ENCODE data around the gene RSPO3. TPM values are rescaled to one million over a fixed set of nuclear protein-coding genes. Genes with fewer than 3 reads are reported as not detected.

RSPO3 gene
- total RNA-seq, 5 donors from 2014 or later (not counting 1 experiment from before 2014, with no cell fraction given), result not detected

DNA sequence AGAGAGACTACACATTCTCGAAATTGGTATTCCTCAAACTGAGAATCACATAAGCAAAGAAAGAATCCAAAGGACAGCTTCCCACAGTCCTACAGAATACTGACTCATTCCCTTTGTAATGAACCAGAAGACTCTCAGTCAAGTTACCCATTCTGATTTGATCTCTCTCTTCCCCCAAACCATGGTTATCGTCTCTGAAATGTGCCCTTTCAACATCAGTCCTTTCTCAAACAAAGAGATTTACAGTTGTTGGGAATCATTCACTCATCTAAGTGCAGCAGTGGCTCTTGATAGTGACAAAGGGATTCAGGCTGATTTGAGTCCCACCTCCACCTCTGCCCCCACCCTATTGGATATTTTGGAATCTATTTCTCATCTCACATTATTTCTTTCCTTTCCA is 15.0 kb upstream of the RSPO3 start:
- Histone ChIP-seq H3K36me3 (ENCODE audit: control insufficient read depth in 2 of 2, extremely low read depth in 1 of 2, insufficient read depth in 1 of 2, low read length in 1 of 2) (no peaks in the 10 kb centered on the region), H3K27ac (ENCODE audit: low read length) (no peak overlapping the region), H3K4me1 (ENCODE audit: control insufficient read depth in 1 of 2, extremely low read depth in 1 of 2, insufficient read depth in 2 of 2, low read length in 2 of 2) (no peaks in the 10 kb centered on the region), H3K9me3 (no peaks in the 10 kb centered on the region), H3K4me3 (ENCODE audit: control insufficient read depth in 1 of 2, extremely low read depth in 1 of 2, low read length in 1 of 2) (no peak overlapping the region), H3K27me3 (replicated peaks in 1 of 2; ENCODE audit: control insufficient read depth in 2 of 2, extremely low read depth in 1 of 2, insufficient read depth in 2 of 2, low read length in 1 of 2) (no peaks in the 10 kb centered on the region)
- POLR2A ChIA-PET, result no interaction called here
- Mint-ChIP-seq H3K27me3 (peaks cover 6 to 17% of the 10 kb centered on the region in 2 donors), H3K4me1 (no peaks in the 10 kb centered on the region), H3K36me3 (no peaks in the 10 kb centered on the region), H3K9me3 (no peaks in the 10 kb centered on the region), H3K4me3 (no peak overlapping the region), H3K27ac (no peak overlapping the region)
- ATAC-seq (replicated peaks in 1 of 4), result no peak
- CTCF ChIA-PET, result no interaction called here
- WGBS (ENCODE audit: insufficient coverage), result no CpG with 5 or more reads among the region's 2 CpGs
- no peak for DNase-seq

DNA sequence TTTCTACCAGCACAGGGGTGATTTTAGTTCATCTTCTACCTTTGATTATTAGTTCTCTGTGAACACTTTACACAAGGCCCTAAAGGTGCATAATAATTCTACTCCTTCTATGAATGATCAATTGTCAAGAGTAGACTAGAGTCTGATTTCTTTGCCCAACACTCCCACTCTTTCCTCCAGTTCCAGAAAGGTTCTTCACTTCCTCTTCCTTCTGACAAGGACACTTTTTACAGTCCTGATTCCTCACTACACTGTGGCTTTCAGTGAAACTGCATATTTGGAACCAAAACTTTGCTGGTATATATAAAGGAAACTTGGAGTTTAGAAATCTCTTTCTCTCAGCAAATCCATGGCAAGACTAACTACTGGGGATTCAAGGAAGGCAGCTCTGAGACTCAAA is 10.6 kb upstream of the RSPO3 start:
- H3K27me3 ChIP-seq (replicated peaks in 1 of 2; ENCODE audit: control insufficient read depth in 2 of 2, extremely low read depth in 1 of 2, insufficient read depth in 2 of 2, low read length in 1 of 2), result peaks cover 0 to 5% of the 10 kb centered on the region in 2 experiments
- no peaks in the 10 kb centered on the region for H3K4me1 ChIP-seq (ENCODE audit: control insufficient read depth in 1 of 2, extremely low read depth in 1 of 2, insufficient read depth in 2 of 2, low read length in 2 of 2)
- no peaks in the 10 kb centered on the region for H3K9me3 ChIP-seq
- no peak overlapping the region for H3K4me3 ChIP-seq (ENCODE audit: control insufficient read depth in 1 of 2, extremely low read depth in 1 of 2, low read length in 1 of 2)
- no peak for ATAC-seq (replicated peaks in 1 of 4)
- no peaks in the 10 kb centered on the region for H3K36me3 Mint-ChIP-seq
- H3K4me1 Mint-ChIP-seq, result no peaks in the 10 kb centered on the region
- POLR2A ChIA-PET, result no interaction called here
- DNase-seq, result no peak
- no peak overlapping the region for H3K27ac ChIP-seq (ENCODE audit: low read length)
- no peak overlapping the region for H3K4me3 Mint-ChIP-seq
- H3K36me3 ChIP-seq (ENCODE audit: control insufficient read depth in 2 of 2, extremely low read depth in 1 of 2, insufficient read depth in 1 of 2, low read length in 1 of 2), result no peaks in the 10 kb centered on the region
- H3K27me3 Mint-ChIP-seq, result peaks cover 7 to 19% of the 10 kb centered on the region in 2 donors
- CTCF ChIA-PET, result no interaction called here
- H3K27ac Mint-ChIP-seq, result no peak overlapping the region
- no peaks in the 10 kb centered on the region for H3K9me3 Mint-ChIP-seq

DNA sequence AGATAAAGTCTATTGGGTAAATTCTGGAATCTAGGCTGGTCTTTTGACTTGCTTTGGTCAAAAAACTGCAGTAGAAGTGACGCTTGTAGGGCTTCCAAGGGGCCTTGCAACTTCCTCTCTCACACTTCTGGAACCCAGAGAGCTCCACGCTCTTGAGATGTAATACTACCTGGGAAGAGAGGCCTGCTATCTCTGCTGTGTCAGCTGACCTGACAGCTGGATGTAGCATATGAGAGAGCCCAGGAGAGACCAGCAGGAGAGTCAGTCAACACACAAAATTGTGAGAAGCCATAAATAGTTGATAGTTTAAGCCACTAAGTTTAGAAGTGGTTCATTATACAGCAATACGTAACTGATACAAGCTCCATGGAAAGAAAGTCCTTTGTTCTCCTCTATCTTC is 7.8 kb upstream of the RSPO3 start:
- no peaks in the 10 kb centered on the region for H3K36me3 Mint-ChIP-seq
- H3K4me3 Mint-ChIP-seq, result no peak overlapping the region
- Histone ChIP-seq H3K4me1 (ENCODE audit: control insufficient read depth in 1 of 2, extremely low read depth in 1 of 2, insufficient read depth in 2 of 2, low read length in 2 of 2) (no peaks in the 10 kb centered on the region), H3K4me3 (ENCODE audit: control insufficient read depth in 1 of 2, extremely low read depth in 1 of 2, low read length in 1 of 2) (no peak overlapping the region), H3K27me3 (replicated peaks in 1 of 2; ENCODE audit: control insufficient read depth in 2 of 2, extremely low read depth in 1 of 2, insufficient read depth in 2 of 2, low read length in 1 of 2) (peaks cover under 1 to 5% of the 10 kb centered on the region in 2 experiments), H3K9me3 (no peaks in the 10 kb centered on the region), H3K36me3 (ENCODE audit: control insufficient read depth in 2 of 2, extremely low read depth in 1 of 2, insufficient read depth in 1 of 2, low read length in 1 of 2) (no peaks in the 10 kb centered on the region), H3K27ac (ENCODE audit: low read length) (no peak overlapping the region)
- H3K4me1 Mint-ChIP-seq, result no peaks in the 10 kb centered on the region
- POLR2A ChIA-PET, result no interaction called here
- DNase-seq, result no peak
- H3K27ac Mint-ChIP-seq, result no peak overlapping the region
- WGBS (ENCODE audit: insufficient coverage), result no CpG with 5 or more reads among the region's 3 CpGs
- H3K9me3 Mint-ChIP-seq, result no peaks in the 10 kb centered on the region
- CTCF ChIA-PET, result no interaction called here
- peaks cover 12 to 29% of the 10 kb centered on the region in 2 donors for H3K27me3 Mint-ChIP-seq
- ATAC-seq (replicated peaks in 1 of 4), result no peak

DNA sequence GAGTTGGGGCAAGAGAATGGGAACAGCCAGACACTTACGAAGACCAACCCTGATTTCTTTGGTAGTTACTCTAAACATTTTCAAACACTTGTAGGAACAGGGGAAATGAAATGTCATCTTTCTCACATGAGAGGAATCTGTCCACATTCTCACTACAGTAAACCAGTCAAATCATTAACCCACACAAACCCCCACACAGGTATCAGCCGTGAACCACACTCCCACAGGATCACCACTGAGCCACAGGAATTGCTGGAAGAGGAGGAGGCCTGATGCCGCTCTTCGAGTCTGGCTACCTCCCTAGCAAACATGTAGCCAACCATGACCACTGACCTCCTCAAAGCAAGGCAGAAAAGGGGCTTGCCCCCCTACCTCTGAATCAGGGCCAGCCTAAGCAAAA is 6.9 kb upstream of the RSPO3 start:
- Histone ChIP-seq H3K36me3 (ENCODE audit: control insufficient read depth in 2 of 2, extremely low read depth in 1 of 2, insufficient read depth in 1 of 2, low read length in 1 of 2) (no peaks in the 10 kb centered on the region), H3K27ac (ENCODE audit: low read length) (no peak overlapping the region), H3K27me3 (replicated peaks in 1 of 2; ENCODE audit: control insufficient read depth in 2 of 2, extremely low read depth in 1 of 2, insufficient read depth in 2 of 2, low read length in 1 of 2) (peaks cover 4 to 5% of the 10 kb centered on the region in 2 experiments), H3K4me1 (ENCODE audit: control insufficient read depth in 1 of 2, extremely low read depth in 1 of 2, insufficient read depth in 2 of 2, low read length in 2 of 2) (no peaks in the 10 kb centered on the region), H3K9me3 (no peaks in the 10 kb centered on the region), H3K4me3 (ENCODE audit: control insufficient read depth in 1 of 2, extremely low read depth in 1 of 2, low read length in 1 of 2) (no peak overlapping the region)
- no CpG with 5 or more reads among the region's 4 CpGs for WGBS (ENCODE audit: insufficient coverage)
- H3K36me3 Mint-ChIP-seq, result no peaks in the 10 kb centered on the region
- no peak overlapping the region for H3K27ac Mint-ChIP-seq
- no peak for DNase-seq
- H3K4me1 Mint-ChIP-seq, result no peaks in the 10 kb centered on the region
- ChIA-PET CTCF (no interaction called here), POLR2A (no interaction called here)
- H3K9me3 Mint-ChIP-seq, result no peaks in the 10 kb centered on the region
- ATAC-seq (replicated peaks in 1 of 4), result no peak
- H3K4me3 Mint-ChIP-seq, result no peak overlapping the region
- H3K27me3 Mint-ChIP-seq, result peaks cover 20 to 36% of the 10 kb centered on the region in 2 donors

DNA sequence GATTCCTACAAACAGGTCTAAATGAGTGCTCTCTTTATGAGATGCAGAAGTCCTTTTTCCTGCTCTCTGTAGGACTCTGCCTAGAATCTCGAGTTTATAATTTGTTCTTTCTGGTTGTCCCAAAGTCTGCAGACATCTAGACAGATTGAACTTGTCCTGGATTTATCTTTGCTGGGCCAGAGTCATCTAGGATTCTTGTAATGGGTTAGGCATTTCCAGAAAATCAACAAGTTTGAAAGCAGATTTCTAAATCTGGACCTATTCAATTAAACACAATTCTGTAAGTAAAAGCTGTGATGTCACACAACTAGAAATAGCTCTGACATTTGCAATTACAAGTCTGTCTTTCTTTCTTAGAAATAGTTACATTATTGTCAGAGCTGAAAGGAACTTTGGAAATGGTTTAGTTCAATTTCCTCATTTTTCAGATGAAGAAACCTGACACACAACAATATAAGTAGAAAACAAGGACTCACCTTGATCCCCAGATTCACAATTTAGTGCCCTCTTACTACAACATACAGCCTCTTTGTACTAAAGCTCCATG is 4.2 kb upstream of the RSPO3 start:
- Histone ChIP-seq H3K27ac (ENCODE audit: low read length) (no peak overlapping the region), H3K36me3 (ENCODE audit: control insufficient read depth in 2 of 2, extremely low read depth in 1 of 2, insufficient read depth in 1 of 2, low read length in 1 of 2) (no peaks in the 10 kb centered on the region), H3K27me3 (replicated peaks in 1 of 2; ENCODE audit: control insufficient read depth in 2 of 2, extremely low read depth in 1 of 2, insufficient read depth in 2 of 2, low read length in 1 of 2) (peaks cover 13 to 21% of the 10 kb centered on the region in 2 experiments), H3K4me1 (ENCODE audit: control insufficient read depth in 1 of 2, extremely low read depth in 1 of 2, insufficient read depth in 2 of 2, low read length in 2 of 2) (peaks cover 5 to 6% of the 10 kb centered on the region in 2 experiments), H3K9me3 (no peaks in the 10 kb centered on the region), H3K4me3 (ENCODE audit: control insufficient read depth in 1 of 2, extremely low read depth in 1 of 2, low read length in 1 of 2) (no peak overlapping the region)
- CTCF ChIA-PET, result no interaction called here
- Mint-ChIP-seq H3K36me3 (no peaks in the 10 kb centered on the region), H3K27ac (no peak overlapping the region), H3K4me3 (no peak overlapping the region), H3K27me3 (peaks cover 35 to 41% of the 10 kb centered on the region in 2 donors), H3K4me1 (peaks cover 8 to 11% (median 10%) of the 10 kb centered on the region in 3 donors), H3K9me3 (no peaks in the 10 kb centered on the region)
- ATAC-seq (replicated peaks in 1 of 4) (no peak), DNase-seq (no peak)
- POLR2A ChIA-PET, result no interaction called here
- 30% methylated on average over 1 of the region's 1 CpG for WGBS (ENCODE audit: insufficient coverage)

DNA sequence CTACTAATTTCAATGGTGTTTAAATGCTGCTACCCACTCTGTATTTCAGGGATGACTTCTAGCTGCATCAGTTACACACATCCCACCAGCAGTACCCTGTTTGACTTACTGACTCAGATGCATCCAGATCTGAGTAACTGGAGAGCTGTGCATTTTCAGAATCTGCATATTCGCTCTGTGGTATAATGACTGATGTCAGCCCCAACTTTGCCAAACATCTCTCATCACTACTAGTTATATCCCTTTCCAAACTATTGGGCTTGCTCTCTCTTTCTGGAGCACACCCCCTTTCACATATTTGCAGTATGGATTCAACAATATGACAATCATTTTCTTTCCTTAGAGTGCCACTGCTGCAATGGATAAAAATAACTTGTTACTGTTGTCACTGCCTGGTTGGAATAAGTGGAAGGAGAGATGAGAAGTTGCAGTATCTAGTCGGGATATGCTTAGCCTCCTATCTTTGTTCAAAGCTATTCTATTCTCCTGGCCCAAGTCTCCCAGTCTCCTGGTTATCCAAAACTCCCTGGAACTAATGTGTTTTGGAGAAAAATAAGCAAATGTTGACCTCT is 3.3 kb upstream of the RSPO3 start:
- H3K27me3 ChIP-seq (replicated peaks in 1 of 2; ENCODE audit: control insufficient read depth in 2 of 2, extremely low read depth in 1 of 2, insufficient read depth in 2 of 2, low read length in 1 of 2), result peaks cover 15 to 30% of the 10 kb centered on the region in 2 experiments
- H3K4me1 Mint-ChIP-seq, result peaks cover 8 to 17% (median 14%) of the 10 kb centered on the region in 3 donors
- no peaks in the 10 kb centered on the region for H3K36me3 Mint-ChIP-seq
- H3K4me1 ChIP-seq (ENCODE audit: control insufficient read depth in 1 of 2, extremely low read depth in 1 of 2, insufficient read depth in 2 of 2, low read length in 2 of 2), result peaks cover 5 to 15% of the 10 kb centered on the region in 2 experiments
- no peaks in the 10 kb centered on the region for H3K9me3 Mint-ChIP-seq
- no peak overlapping the region for H3K27ac Mint-ChIP-seq
- no peak for ATAC-seq (replicated peaks in 1 of 4)
- H3K4me3 ChIP-seq (ENCODE audit: control insufficient read depth in 1 of 2, extremely low read depth in 1 of 2, low read length in 1 of 2), result no peak overlapping the region
- DNase-seq, result no peak
- WGBS (ENCODE audit: insufficient coverage), result 80% methylated on average over 1 of the region's 2 CpGs
- peaks cover 41 to 45% of the 10 kb centered on the region in 2 donors for H3K27me3 Mint-ChIP-seq
- H3K27ac ChIP-seq (ENCODE audit: low read length), result no peak overlapping the region
- ChIA-PET POLR2A (no interaction called here), CTCF (no interaction called here)
- no peak overlapping the region for H3K4me3 Mint-ChIP-seq
- H3K36me3 ChIP-seq (ENCODE audit: control insufficient read depth in 2 of 2, extremely low read depth in 1 of 2, insufficient read depth in 1 of 2, low read length in 1 of 2), result no peaks in the 10 kb centered on the region
- H3K9me3 ChIP-seq, result no peaks in the 10 kb centered on the region

DNA sequence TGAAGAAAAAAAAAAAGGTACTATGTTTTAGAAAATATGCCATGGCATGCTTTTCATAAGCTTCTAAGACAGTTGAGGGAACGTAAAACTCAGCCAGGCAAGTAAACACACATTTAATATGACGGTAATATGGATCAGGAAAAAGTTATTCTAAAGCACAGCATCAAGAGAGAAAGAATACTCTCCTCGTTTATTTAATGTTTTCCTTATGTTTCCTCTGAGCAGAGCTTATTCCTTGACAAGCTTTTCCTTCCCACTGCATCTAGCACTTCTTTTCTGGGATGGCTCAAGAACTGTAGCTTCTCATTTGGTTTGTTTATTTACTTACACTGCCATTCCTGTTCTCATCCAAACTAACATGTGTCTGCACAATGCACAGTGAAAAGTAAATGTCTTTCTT is 2.7 kb upstream of the RSPO3 start:
- peaks cover 19 to 36% of the 10 kb centered on the region in 2 experiments for H3K27me3 ChIP-seq (replicated peaks in 1 of 2; ENCODE audit: control insufficient read depth in 2 of 2, extremely low read depth in 1 of 2, insufficient read depth in 2 of 2, low read length in 1 of 2)
- no peaks in the 10 kb centered on the region for H3K36me3 ChIP-seq (ENCODE audit: control insufficient read depth in 2 of 2, extremely low read depth in 1 of 2, insufficient read depth in 1 of 2, low read length in 1 of 2)
- Mint-ChIP-seq H3K9me3 (no peaks in the 10 kb centered on the region), H3K4me3 (no peak overlapping the region), H3K4me1 (peaks cover 8 to 21% (median 17%) of the 10 kb centered on the region in 3 donors), H3K36me3 (no peaks in the 10 kb centered on the region), H3K27ac (no peak overlapping the region), H3K27me3 (peaks cover 44 to 46% of the 10 kb centered on the region in 2 donors)
- ChIA-PET POLR2A (no interaction called here), CTCF (no interaction called here)
- ATAC-seq (replicated peaks in 1 of 4) (no peak), DNase-seq (no peak)
- H3K4me1 ChIP-seq (ENCODE audit: control insufficient read depth in 1 of 2, extremely low read depth in 1 of 2, insufficient read depth in 2 of 2, low read length in 2 of 2), result peaks cover 5 to 20% of the 10 kb centered on the region in 2 experiments
- H3K4me3 ChIP-seq (ENCODE audit: control insufficient read depth in 1 of 2, extremely low read depth in 1 of 2, low read length in 1 of 2), result no peak overlapping the region
- no CpG with 5 or more reads among the region's 3 CpGs for WGBS (ENCODE audit: insufficient coverage)
- no peaks in the 10 kb centered on the region for H3K9me3 ChIP-seq
- H3K27ac ChIP-seq (ENCODE audit: low read length), result no peak overlapping the region
